ENCODE data around the gene SH2B2.
"Not testable (repeated sequence)": the region's sequence is repeated elsewhere in the genome, so short reads cannot be mapped to it uniquely, and the experiment has no call there.

Gene SH2B2

DNA sequence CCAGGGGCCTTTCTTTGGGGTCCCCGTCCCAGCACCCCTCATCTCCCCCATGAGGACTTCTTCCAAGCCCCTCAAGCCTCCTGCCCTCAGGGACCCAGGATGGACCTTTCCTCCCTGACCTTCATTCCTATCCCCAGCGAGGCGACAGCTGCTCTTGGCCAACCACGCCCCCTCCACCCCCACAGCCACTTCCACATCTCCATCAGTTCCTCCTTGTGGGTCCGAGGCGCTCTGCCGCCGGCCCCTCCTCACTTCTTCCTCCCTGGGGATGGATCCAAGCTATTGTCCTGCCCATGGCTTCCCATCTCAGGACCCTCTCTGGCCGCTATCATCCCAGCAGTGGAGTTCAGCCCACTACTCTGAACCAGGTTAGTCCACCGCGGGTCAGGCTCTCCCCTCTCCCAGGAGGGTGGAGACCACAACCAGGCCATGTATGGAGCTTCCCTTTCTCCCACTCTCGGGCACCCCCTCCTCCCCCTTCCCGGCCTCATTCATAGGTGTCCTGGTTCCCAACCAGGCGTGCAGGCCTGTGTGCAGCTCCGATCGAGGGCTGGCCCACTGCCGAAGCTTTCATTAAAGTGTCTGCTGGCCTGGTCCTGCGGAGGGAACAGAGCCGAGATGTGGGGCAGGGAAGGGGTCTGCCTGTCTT lies 1.7 kb upstream of the SH2B2 start:
- DNase-seq (ENCODE audit: low read depth, low spot score): no peak
- H3K27ac ChIP-seq: no peak overlapping the region

DNA sequence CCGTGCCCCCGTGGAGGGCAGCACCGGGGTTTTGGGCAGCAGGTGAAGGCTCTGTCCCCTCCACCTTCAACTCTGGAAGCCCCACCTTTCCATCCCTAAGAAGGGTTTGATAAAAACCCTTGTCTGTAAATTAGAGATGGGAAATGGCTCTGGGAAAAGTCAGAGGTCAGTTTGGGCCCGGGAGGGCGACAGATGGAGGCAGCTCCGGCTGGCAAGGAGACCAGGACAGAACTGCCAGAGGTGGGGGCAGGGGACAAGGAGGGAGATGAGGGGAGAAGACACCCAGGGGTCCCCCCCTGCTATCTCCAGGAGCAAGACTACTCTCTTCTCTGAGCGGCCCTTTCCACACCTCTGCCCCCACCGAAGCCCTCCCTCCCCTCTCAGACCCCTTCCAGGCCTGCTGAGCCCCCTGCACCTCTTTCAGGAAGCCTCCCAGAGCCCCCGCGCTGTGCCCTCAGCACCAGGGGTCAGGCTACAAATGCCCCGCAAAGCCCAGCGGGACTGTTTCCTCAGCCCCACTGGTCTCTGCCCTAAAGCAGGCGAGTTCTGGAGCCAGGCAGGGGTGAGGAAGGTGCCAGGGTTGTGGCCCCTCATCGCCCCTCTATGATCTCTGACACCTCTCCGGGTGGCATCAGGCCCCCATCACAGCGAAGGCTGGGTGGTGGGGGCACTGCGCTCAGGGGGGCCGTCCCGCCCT lies 980 bp upstream of the SH2B2 start:
- H3K27ac ChIP-seq: no peak overlapping the region
- no peak for DNase-seq (ENCODE audit: low read depth, low spot score)

DNA sequence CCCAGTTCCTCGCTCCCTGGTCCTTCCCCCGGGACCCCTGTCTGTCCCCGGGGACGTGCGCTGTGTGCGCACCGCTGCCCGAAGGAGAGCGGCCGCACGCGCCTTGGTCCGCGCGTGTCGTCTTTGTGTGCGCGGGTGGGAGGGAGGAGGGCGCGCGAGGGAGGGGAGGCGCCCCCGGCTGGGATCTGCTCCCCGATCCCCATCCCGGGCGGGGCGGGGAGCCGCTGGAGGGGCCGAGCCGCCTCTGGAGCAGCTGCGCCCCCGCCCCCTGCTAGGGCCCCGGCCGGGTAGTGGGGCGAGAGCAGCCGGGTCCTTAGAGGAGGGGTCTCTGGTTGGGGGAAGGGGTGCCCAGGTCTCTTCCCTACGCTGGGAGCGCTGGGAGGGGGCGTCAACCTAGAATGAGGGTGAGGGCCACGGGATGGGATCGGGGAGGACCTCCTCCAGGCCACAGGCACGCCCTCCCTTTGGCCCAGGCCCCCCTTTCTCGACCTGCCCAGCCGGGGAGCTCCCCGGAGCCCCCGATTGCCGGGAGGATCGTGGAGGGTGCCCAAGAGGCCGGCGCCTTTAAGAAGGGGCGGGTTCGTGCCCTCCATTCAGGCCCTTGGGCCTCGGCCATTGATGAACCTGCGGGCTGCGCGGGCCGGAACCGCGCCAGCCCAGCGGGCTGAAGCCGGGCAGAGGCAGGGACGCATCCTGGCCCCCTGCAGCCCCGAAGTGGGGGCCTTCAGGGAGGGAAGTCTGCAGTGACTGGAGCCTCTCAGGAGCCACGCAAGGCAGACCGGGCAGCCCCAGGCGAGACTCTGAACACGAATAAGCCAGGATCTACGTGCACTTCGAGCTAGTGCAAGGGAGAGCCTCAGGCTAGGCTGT lies 678 bp downstream of the SH2B2 start:
- DNase-seq (ENCODE audit: low read depth, low spot score): no peak
- no peak overlapping the region for H3K27ac ChIP-seq

- no peak overlapping the region for H3K27ac ChIP-seq
- DNase-seq (ENCODE audit: low read depth, low spot score): no peak
Measured at GRCh38 chr7:102287981-102288278, 1.3 kb downstream of the SH2B2 start.

DNA sequence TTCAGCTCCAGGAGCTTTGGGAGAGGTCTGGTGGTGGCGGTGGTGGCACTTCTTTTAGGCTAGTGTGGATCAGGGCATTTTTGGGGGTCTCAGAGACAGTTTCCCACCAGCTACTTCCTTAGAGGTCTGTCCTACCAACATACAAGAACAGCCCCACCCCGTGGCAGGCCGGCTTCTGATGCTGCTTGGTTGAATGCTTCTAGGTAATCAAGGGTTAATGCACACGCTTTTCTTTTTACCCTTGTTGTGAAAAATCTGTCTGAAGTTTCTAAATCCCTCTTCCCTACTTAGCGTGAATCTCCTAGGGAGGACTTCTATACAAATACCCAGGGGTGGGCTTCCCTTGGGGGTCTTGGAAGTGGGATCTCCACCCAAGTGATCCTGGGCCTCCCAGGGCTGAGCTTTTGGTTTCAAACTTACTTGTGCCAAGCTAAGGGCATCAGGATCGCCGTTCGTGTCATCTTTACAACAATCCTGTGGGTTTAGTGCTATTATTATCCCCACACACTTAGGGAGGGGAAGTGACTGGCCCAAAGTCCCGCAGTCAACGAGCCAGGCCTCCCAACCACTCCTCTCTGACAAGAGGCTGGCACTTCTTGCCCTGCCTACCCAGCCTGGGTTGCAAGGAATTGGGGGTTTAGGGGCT lies 1.7 kb downstream of the SH2B2 start:
- no peak for DNase-seq (ENCODE audit: low read depth, low spot score)
- no peak overlapping the region for H3K27ac ChIP-seq

DNA sequence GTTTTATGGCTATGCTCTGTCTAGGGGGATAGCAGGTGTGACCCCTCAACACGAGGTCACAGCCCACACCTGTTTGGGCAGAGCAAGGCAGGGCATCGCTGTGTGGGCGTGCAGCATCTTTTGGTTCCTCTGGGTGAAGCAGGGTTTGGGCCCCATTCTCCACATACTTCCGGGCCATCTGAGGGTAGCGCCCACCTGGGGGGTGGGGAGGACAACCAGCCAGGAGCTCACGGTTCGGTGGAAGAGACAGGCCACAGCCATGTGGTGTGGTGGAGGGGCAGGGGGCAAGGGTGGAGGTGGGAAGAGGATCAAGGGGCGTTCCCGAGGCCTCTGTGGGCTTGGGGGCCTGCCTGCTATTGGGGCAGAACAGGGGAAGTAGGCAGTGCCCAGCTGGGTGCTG lies 2.4 kb downstream of the SH2B2 start:
- H3K27ac ChIP-seq: no peak overlapping the region
- no peak for DNase-seq (ENCODE audit: low read depth, low spot score)

DNA sequence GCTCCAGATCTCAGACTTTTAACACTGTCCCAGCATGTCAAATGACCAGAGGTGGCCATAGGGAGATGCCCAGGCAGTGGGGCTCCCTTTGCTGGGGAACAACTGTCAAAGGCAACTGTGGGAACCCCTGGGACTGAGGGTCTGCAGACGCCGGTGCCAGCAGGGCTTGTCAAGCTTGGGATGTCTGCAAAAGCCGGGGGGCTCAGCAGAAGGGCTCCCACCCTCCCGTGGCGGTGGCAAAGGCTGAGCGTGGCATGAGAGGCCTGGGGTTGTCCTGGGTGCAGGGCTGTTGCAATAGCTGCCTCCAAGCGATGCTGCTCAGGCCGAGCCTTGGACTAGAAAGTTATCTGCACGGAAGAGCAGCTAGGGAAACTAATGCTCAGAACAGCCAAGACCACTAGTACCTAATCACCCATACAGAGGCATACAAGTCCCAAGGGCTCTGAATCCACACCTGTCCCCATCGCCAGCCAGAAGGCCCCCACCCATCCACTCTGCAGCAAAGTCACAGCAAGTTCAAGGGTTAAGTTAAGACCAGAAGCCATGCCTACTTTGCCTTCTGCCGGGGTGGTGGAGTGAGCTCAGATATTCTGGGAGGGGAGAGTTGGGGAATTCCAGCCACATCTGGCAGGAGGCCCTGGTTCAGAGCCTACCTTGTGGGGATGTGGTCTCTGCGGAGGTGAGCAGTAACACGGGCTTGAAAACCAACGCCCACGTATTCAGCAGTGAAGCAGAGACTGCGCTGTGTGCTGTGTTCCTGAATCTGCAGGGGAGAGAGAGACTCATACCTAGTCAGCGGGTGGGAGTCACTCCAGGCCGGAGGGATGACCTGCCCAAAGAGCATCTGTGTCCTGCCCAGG lies 4.6 kb downstream of the SH2B2 start:
- H3K27ac ChIP-seq: no peak overlapping the region
- DNase-seq (ENCODE audit: low read depth, low spot score): no peak

- DNase-seq (ENCODE audit: low read depth, low spot score): no peak
- H3K27ac ChIP-seq: no peak overlapping the region
Measured at GRCh38 chr7:102291916-102292267, 5.2 kb downstream of the SH2B2 start.

DNA sequence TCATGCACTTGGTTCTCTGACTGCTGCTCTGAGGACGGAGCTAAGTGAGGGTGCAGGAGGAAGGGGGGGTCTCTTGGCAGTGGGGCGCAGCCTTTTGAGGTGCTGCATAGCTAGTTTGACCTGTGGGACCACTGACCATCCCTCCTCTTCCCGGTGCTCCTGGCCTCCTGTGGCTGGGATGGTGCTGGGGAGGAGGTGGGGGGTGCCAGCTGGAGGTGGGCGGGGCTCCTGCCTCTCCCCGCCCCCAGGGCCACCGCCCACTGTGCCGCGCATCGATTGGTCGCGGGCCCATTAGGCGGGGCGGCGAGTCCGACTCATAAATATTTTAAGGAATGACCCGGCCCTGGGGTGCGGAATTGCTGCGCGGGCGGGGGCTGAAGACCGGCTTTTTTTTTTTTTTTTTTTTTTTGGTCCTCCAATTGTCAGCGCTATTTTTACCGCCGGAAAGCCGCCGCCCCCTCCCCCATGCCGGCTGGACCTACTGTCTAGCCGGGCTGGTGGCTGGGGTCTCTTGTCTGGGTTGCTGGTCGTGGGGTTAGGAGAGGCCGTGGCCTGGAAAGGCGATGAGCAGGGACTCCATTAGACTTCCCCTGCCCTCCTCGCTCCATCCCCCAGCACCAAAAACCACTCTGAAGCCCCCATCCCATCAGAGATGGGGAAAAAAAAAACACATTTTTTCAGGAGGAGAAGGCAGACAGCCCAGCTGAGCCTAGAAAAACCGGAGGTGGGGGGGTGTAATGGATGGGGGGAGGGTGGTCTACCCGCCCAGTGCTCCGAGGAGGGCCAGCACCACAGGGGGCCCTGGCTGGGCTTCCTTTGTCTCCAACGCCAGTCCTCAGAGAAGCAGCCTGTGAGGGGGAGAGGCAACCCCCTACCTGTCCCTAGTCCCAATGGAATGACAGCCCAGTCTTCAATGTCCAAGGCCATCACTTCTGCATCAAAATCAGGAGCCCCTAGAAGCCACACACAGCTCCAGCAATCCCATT lies 6.4 kb downstream of the SH2B2 start:
- no peak for DNase-seq (ENCODE audit: low read depth, low spot score)
- H3K27ac ChIP-seq: no peak overlapping the region

GRCh38 chr7:102294589-102294988 lies 7.9 kb downstream of the SH2B2 start:
- DNase-seq (ENCODE audit: low read depth, low spot score): no peak
- H3K27ac ChIP-seq: no peak overlapping the region

GRCh38 chr7:102295346-102296178 lies 8.9 kb downstream of the SH2B2 start:
- DNase-seq (ENCODE audit: low read depth, low spot score): no peak
- no peak overlapping the region for H3K27ac ChIP-seq

GRCh38 chr7:102296179-102296438 lies 9.4 kb downstream of the SH2B2 start:
- DNase-seq (ENCODE audit: low read depth, low spot score): no peak
- no peak overlapping the region for H3K27ac ChIP-seq

DNA sequence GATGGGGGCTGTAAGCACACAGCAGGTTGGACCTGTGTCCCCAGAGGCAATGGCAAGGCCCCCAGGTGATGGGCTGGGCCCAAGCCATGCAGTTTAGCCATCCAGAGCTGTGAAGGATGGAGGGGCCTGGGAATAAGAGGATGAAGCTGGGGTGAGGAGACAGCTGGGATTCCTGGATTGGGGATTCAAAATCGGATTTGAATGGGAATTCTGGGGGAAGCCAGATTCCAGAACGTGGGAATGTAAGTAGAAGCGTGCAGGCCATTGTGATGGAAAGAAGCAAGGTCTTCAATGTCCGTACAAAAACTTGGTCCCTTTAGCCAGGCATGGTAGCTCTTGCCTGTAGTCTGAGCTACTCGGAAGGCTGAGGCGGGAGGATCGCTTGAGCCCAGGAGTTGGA lies 9.8 kb downstream of the SH2B2 start:
- DNase-seq (ENCODE audit: low read depth, low spot score): no peak
- H3K27ac ChIP-seq: no peak overlapping the region

- no peak for DNase-seq (ENCODE audit: low read depth, low spot score)
- no peak overlapping the region for H3K27ac ChIP-seq
Measured at GRCh38 chr7:102297487-102298218, 11.0 kb downstream of the SH2B2 start.

- no peak overlapping the region for H3K27ac ChIP-seq
- no peak for DNase-seq (ENCODE audit: low read depth, low spot score)
Measured at GRCh38 chr7:102300643-102301221, 14.1 kb downstream of the SH2B2 start.

DNA sequence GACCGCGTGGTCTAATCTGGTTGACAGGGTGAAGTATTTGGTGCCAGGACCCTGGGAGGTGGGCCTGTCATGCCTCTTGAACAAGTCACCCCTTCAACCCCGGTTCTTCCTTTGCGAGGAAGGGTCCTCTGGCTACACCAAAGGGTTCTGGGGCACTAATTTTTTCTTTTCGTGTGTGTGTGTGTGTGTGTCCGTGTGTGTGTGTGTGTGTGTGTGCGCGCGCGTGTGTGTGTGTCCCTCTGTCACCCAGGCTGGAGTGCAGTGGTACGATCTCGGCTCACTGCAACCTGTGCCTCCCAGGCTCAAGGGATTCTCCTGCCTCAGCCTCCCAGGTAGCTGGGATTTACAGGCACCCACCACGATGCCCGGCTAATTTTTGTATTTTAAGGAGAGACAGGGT lies 14.7 kb downstream of the SH2B2 start:
- DNase-seq (ENCODE audit: low read depth, low spot score); H3K27ac ChIP-seq: not testable (repeated sequence)

DNA sequence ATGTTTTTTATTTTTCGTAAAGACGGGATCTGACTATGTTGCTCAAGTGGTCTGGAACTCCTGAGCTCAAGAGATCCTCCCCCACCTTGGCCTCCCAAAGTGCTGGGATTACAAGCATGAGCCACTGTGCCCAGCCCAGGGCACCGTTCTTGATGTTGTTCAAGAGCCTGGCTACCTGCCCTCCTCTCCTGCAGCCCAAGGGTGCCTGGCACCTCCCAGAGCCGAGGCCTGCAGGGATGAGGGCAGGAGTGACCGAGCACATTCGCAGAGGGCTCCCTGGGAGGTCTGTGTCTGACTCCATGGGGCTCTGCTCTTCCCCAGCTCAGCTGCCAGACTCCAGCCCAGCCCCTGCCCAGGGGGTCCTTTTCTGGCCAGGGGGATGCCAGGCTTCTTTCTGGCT lies 15.4 kb downstream of the SH2B2 start:
- no peak for DNase-seq (ENCODE audit: low read depth, low spot score)
- no peak overlapping the region for H3K27ac ChIP-seq
